K562 (cell line): ENCODE measurements around the gene FRMD4A. TPM values are rescaled to one million over a fixed set of nuclear protein-coding genes. Genes with fewer than 3 reads are reported as not detected.

Experiments
- ARNT ChIP-seq, 2 experiments: fragments of 450-650 bp; IDR thresholded peaks; 2 replicates each; pipeline ENCODE4 v1.6.1; 2016; ENCODE audit warnings: mild to moderate bottlenecking in 1 of 2
- ATF1 ChIP-seq, 2 experiments: fragments of 450-650 bp in 1 of 2; IDR thresholded peaks; 2 replicates each; pipeline ENCODE4 v1.6.1; 2016; ENCODE audit warnings: missing compliant biosample characterization in 1 of 2, missing genetic modification characterization in 1 of 2
- IFI16 ChIP-seq: fragments of 250-450 bp; sonication (Bioruptor Pico); IDR thresholded peaks from 2 replicates; pipeline ENCODE4 v2.1.2; 2022; ENCODE audit warnings: mild to moderate bottlenecking, inconsistent platforms
- KDM5B ChIP-seq: fragments of 200-600 bp; sonication (generic); IDR thresholded peaks from 2 replicates; pipeline ENCODE4 v1.6.1; 2012; ENCODE audit warnings: low read depth, mild to moderate bottlenecking, moderate library complexity, low read length, control low read depth, inconsistent platforms; ENCODE audit not compliant: insufficient replicate concordance
- NCOA2 ChIP-seq, 2 experiments: fragments of 450-650 bp; IDR thresholded peaks; 2 replicates each; pipeline ENCODE4 v1.6.1; 2018; ENCODE audit warnings: mild to moderate bottlenecking in 2 of 2, moderate library complexity in 1 of 2; ENCODE audit not compliant: partially characterized antibody in 2 of 2
- POU5F1 ChIP-seq: fragments of 150-350 bp; IDR thresholded peaks from 2 replicates; pipeline ENCODE4 v1.6.1; 2014; ENCODE audit warnings: borderline replicate concordance, low read length, low read depth, mild to moderate bottlenecking; ENCODE audit not compliant: partially characterized antibody
- RHOXF2B ChIP-seq: fragments of 250-450 bp; sonication (Bioruptor Pico); conservative IDR thresholded peaks from 2 replicates; pipeline ENCODE4 v1.5.1; 2021
- TFAM ChIP-seq: fragments of 250-450 bp; sonication (Bioruptor Pico); conservative IDR thresholded peaks from 2 replicates; pipeline ENCODE4 v1.5.0; 2021; ENCODE audit warnings: mild to moderate bottlenecking, moderate library complexity
- ZEB2 ChIP-seq: fragments of 450-650 bp; IDR thresholded peaks from 2 replicates; pipeline ENCODE4 v1.6.1; 2016
- ZNF583 ChIP-seq: fragments of 250-450 bp; sonication (Bioruptor Pico); IDR thresholded peaks from 2 replicates; pipeline ENCODE4 v1.4.0; 2020
- polyA plus RNA-seq, 8 experiments: library from polyadenylated mRNA; depleted of rRNA in 4 of 8; stranded (reverse) in 5 of 8; unstranded in 3 of 8; fragments of >200 nt; fragmentation: Nextera tagmentation in 2 of 8; fragmentation: Illumina TruSeq in 1 of 8; extraction: Ambion mirVana in 2 of 8; extraction: Trizol in 1 of 8; gene quantifications; 2 replicates each; pipeline versions ENCODE4 v1.2.1 to v1.2.3, GENCODE V29; 2011 to 2014; ENCODE audit warnings: inconsistent platforms in 1 of 8, missing spikeins in 1 of 8
- total RNA-seq, 7 experiments: library from RNA; depleted of rRNA in 6 of 7; stranded (reverse); fragments of >200 nt in 6 of 7; fragmentation: Illumina TruSeq in 2 of 7; extraction: Trizol in 2 of 7; gene quantifications; 2 replicates each; pipeline versions ENCODE4 v1.2.1 to v1.2.3, GENCODE V29; 2011 to 2021; ENCODE audit warnings: low replicate concordance in 1 of 7
- TF ChIP-seq, protein P1 (sequence below): fragments of 250-450 bp; sonication (Bioruptor Pico); IDR thresholded peaks from 2 replicates; pipeline ENCODE4 v1.4.0; 2020; ENCODE audit warnings: borderline replicate concordance
- TF ChIP-seq, protein P2 (sequence below): IDR thresholded peaks from 2 replicates; pipeline ENCODE4 v1.6.1; 2011; ENCODE audit warnings: borderline replicate concordance, low read depth, mild to moderate bottlenecking, moderate library complexity, low read length; ENCODE audit not compliant: insufficient read depth, poor library complexity, severe bottlenecking

The FRMD4A gene
- total and polyA plus RNA-seq, 9 of the 15 experiments (the other 6 are each of a cell fraction or from before 2014, with no cell fraction given): 0.80 to 5.2 (median 3.0) TPM

DNA sequence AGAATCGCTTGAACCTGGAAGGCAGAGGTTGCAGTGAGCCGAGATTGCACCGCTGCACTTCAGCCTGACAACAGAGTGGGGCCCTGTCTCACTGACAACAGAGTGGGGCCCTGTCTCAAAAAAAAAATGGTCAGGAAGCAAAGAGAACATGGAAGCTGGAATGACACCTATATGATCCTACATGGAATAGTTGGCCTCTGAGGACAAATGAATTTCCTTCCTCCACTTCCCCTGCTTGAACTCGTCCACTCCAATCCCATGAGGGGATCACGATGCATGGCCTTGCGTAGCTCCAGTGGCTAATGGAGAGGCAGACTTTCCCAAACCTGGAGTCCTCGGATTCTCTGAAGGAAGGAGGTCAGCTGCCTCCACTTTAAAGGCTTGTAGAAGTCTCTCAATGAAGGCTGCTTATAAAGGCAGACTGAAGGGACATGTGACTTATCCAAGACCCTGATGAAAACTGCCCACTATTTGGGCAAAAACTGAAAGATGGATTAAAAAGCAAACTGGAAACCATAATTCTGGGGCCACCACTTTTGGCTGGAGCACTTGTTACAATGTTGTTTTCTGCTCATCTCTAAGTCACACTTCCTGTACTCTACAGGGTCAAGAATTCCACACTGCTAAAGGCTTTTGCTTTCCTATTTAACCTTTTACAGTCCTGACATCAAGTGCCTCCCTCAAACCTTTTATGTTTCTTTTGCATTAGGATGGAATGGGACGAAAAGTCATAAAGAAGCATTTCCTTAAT lies 529.4 kb downstream of the FRMD4A start (continued):
- TF ChIP-seq KDM5B (no peak), ATF1 (CRISPR knock-in tag; IDR thresholded peaks at IDR 0.05) (no peak), ATF1 (tag; IDR thresholded peaks at IDR 0.05) (no peak), ZEB2 (no peak), NCOA2 (IDR thresholded peaks at IDR 0.05; ENCODE audit: partially characterized antibody in 2 of 2) (no peak), ZNF583 (CRISPR knock-in tag) (no peak), IFI16 (CRISPR knock-in tag) (no peak), ARNT (IDR thresholded peaks at IDR 0.05) (no peak), POU5F1 (no peak), RHOXF2B (no peak), TFAM (CRISPR knock-in tag) (no peak)
- TF ChIP-seq, protein P1, sequence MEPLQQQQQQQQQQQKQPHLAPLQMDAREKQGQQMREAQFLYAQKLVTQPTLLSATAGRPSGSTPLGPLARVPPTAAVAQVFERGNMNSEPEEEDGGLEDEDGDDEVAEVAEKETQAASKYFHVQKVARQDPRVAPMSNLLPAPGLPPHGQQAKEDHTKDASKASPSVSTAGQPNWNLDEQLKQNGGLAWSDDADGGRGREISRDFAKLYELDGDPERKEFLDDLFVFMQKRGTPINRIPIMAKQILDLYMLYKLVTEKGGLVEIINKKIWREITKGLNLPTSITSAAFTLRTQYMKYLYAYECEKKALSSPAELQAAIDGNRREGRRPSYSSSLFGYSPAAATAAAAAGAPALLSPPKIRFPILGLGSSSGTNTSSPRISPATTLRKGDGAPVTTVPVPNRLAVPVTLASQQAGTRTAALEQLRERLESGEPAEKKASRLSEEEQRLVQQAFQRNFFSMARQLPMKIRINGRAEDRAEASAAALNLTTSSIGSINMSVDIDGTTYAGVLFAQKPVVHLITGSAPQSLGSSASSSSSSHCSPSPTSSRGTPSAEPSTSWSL (CRISPR knock-in tag): no peak
- TF ChIP-seq, protein P2, sequence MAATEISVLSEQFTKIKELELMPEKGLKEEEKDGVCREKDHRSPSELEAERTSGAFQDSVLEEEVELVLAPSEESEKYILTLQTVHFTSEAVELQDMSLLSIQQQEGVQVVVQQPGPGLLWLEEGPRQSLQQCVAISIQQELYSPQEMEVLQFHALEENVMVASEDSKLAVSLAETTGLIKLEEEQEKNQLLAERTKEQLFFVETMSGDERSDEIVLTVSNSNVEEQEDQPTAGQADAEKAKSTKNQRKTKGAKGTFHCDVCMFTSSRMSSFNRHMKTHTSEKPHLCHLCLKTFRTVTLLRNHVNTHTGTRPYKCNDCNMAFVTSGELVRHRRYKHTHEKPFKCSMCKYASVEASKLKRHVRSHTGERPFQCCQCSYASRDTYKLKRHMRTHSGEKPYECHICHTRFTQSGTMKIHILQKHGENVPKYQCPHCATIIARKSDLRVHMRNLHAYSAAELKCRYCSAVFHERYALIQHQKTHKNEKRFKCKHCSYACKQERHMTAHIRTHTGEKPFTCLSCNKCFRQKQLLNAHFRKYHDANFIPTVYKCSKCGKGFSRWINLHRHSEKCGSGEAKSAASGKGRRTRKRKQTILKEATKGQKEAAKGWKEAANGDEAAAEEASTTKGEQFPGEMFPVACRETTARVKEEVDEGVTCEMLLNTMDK: no peak
